ENCODE results near the gene MTSS2. TPM values are rescaled to one million over a fixed set of nuclear protein-coding genes. Genes with fewer than 3 reads are reported as not detected.

The MTSS2 gene
- total and polyA plus RNA-seq, 4 donors, result 33.8 to 345 (median 169) TPM

DNA sequence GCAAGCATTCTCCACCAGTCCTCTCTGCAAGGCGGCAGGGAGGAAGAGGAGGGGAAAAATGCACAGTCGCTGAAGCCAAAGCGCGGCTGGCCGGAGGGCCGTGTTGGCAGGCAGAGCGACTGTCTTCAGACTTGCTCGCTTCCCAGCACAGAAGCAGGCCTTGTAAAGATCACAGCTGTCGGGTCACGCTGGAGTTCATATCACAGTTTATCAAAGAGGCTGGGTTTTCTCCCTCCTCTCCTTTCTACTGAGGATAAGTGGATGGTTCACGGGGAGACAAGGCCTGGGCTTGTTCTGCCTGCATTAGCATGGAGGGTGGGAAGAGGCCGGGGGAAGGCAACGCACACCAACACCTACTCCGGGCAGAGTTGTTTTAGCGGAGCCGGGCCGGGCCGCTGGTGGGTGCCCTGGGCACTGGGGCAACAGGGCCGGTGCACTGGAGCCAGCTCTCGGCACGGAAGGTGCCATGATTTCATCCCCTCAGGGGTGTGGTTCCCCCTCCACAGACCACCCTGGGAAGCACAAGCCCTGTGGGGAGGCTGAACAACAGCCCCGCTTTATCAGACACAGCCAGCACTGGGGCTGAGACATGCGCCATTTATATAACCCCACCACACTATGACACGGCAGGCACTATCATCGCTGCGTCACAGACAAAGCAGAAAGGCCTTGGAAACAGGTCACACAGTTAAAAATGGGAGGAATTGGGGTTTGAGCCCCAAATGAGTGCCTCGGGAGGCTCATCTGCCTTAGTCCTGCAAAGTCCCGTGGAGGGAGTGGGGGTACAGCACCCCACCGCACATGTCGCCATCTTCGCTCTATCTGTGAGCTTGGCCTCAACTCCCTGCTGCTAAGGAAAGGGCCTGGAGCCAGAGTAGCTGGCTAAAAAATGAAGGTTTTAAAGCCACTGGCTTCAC, 40.3 kb upstream of the MTSS2 start:
- peak overlapping the region; percentile 97 for H3K27ac ChIP-seq (ENCODE audit: low read depth, low read length)
- H3K27me3 ChIP-seq (ENCODE audit: control insufficient read depth, insufficient read depth, low read length), result no peaks in the 10 kb centered on the region
- peak in 2 of 6 donors; percentile 86 to 92 for DNase-seq (ENCODE audit: low read depth in 4 of 6, low spot score in 6 of 6)
- H3K4me1 ChIP-seq (ENCODE audit: control insufficient read depth, insufficient read depth, low read length), result peaks cover 79% of the 10 kb centered on the region
- H3K4me3 ChIP-seq (ENCODE audit: low read depth, low read length), result peak overlapping the region; percentile 12
- no peaks in the 10 kb centered on the region for H3K9me3 ChIP-seq (ENCODE audit: control insufficient read depth, insufficient read depth, low read length)
- peaks cover 69% of the 10 kb centered on the region for H3K36me3 ChIP-seq (ENCODE audit: control insufficient read depth, insufficient read depth, low read length)
- 17% methylated on average over 19 of the region's 31 CpGs for WGBS (ENCODE audit: insufficient coverage)

GRCh38 chr16:70725024-70725911, 39.4 kb upstream of the MTSS2 start:
- peak overlapping the region; percentile 12 for H3K4me3 ChIP-seq (ENCODE audit: low read depth, low read length)
- H3K27ac ChIP-seq (ENCODE audit: low read depth, low read length), result peak overlapping the region; percentile 97
- WGBS (ENCODE audit: insufficient coverage), result 32% methylated on average over 15 of the region's 22 CpGs
- no peaks in the 10 kb centered on the region for H3K27me3 ChIP-seq (ENCODE audit: control insufficient read depth, insufficient read depth, low read length)
- H3K36me3 ChIP-seq (ENCODE audit: control insufficient read depth, insufficient read depth, low read length), result peaks cover 66% of the 10 kb centered on the region
- H3K4me1 ChIP-seq (ENCODE audit: control insufficient read depth, insufficient read depth, low read length), result peaks cover 70% of the 10 kb centered on the region
- peak in 1 of 6 donors; percentile 60 for DNase-seq (ENCODE audit: low read depth in 4 of 6, low spot score in 6 of 6)
- no peaks in the 10 kb centered on the region for H3K9me3 ChIP-seq (ENCODE audit: control insufficient read depth, insufficient read depth, low read length)

GRCh38 chr16:70724146-70725023, 38.5 kb upstream of the MTSS2 start:
- no peak overlapping the region for H3K4me3 ChIP-seq (ENCODE audit: low read depth, low read length)
- no peaks in the 10 kb centered on the region for H3K27me3 ChIP-seq (ENCODE audit: control insufficient read depth, insufficient read depth, low read length)
- WGBS (ENCODE audit: insufficient coverage), result 93% methylated on average over 10 of the region's 15 CpGs
- no peak for DNase-seq (ENCODE audit: low read depth in 4 of 6, low spot score in 6 of 6)
- peaks cover 3% of the 10 kb centered on the region for H3K9me3 ChIP-seq (ENCODE audit: control insufficient read depth, insufficient read depth, low read length)
- H3K36me3 ChIP-seq (ENCODE audit: control insufficient read depth, insufficient read depth, low read length), result peaks cover 63% of the 10 kb centered on the region
- H3K27ac ChIP-seq (ENCODE audit: low read depth, low read length), result peak overlapping the region; percentile 97
- H3K4me1 ChIP-seq (ENCODE audit: control insufficient read depth, insufficient read depth, low read length), result peaks cover 62% of the 10 kb centered on the region

GRCh38 chr16:70723740-70724145, 37.9 kb upstream of the MTSS2 start:
- Histone ChIP-seq H3K4me1 (ENCODE audit: control insufficient read depth, insufficient read depth, low read length) (peaks cover 60% of the 10 kb centered on the region), H3K9me3 (ENCODE audit: control insufficient read depth, insufficient read depth, low read length) (peaks cover 3% of the 10 kb centered on the region), H3K36me3 (ENCODE audit: control insufficient read depth, insufficient read depth, low read length) (peaks cover 56% of the 10 kb centered on the region), H3K27ac (ENCODE audit: low read depth, low read length) (peak overlapping the region; percentile 97), H3K4me3 (ENCODE audit: low read depth, low read length) (no peak overlapping the region), H3K27me3 (ENCODE audit: control insufficient read depth, insufficient read depth, low read length) (no peaks in the 10 kb centered on the region)
- no peak for DNase-seq (ENCODE audit: low read depth in 4 of 6, low spot score in 6 of 6)
- 93% methylated on average over 1 of the region's 6 CpGs for WGBS (ENCODE audit: insufficient coverage)

DNA sequence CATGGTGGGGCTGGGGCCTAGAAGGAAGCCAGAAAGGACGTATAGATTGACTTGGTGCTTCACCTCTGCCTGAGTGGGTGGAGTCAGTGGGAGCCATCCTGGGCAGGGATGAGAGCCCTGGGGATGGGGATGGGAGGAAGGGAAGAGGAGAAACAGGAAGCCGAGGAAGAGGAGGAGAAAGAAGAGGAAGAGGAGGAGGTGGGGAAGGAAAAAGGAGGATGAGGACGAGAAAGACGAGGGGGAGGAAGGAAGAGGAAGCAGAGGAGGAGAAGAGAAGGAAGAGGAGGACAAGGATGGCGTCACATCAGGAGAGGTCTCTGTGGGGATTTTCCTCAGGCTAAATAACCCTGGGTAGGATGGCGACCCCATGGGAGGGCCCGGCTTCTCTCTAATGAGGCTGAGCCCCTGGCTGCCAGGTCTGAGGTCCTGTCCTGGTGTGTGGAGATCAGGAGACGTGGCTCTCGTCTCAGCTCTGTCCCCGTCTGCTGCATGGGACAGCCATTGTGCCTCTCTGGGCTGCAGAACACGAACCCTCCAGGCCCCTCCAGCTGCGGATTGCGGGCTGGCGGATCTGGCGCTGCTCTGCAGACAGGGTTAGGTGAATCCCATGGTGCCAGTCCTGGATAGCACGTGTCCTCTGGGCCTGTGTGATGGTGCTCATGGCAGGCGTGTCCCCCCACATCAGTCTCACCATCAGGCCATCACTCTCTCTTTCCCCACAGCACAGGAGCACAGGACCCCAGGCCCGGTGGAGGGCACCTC, 35.5 kb upstream of the MTSS2 start:
- DNase-seq (ENCODE audit: low read depth in 4 of 6, low spot score in 6 of 6), result no peak

GRCh38 chr16:70720425-70721201, 34.8 kb upstream of the MTSS2 start:
- no peak overlapping the region for H3K27ac ChIP-seq (ENCODE audit: low read depth, low read length)
- H3K4me3 ChIP-seq (ENCODE audit: low read depth, low read length), result no peak overlapping the region
- H3K4me1 ChIP-seq (ENCODE audit: control insufficient read depth, insufficient read depth, low read length), result peaks cover 58% of the 10 kb centered on the region
- WGBS (ENCODE audit: insufficient coverage), result 94% methylated on average over 18 of the region's 18 CpGs
- DNase-seq (ENCODE audit: low read depth in 4 of 6, low spot score in 6 of 6), result no peak
- H3K36me3 ChIP-seq (ENCODE audit: control insufficient read depth, insufficient read depth, low read length), result peaks cover 47% of the 10 kb centered on the region
- H3K9me3 ChIP-seq (ENCODE audit: control insufficient read depth, insufficient read depth, low read length), result peaks cover 3% of the 10 kb centered on the region
- H3K27me3 ChIP-seq (ENCODE audit: control insufficient read depth, insufficient read depth, low read length), result no peaks in the 10 kb centered on the region

More for the DNA sequence above, 35.5 kb upstream of the MTSS2 start:
- Histone ChIP-seq H3K4me3 (ENCODE audit: low read depth, low read length) (no peak overlapping the region), H3K27me3 (ENCODE audit: control insufficient read depth, insufficient read depth, low read length) (no peaks in the 10 kb centered on the region), H3K27ac (ENCODE audit: low read depth, low read length) (no peak overlapping the region), H3K9me3 (ENCODE audit: control insufficient read depth, insufficient read depth, low read length) (peaks cover 3% of the 10 kb centered on the region), H3K36me3 (ENCODE audit: control insufficient read depth, insufficient read depth, low read length) (peaks cover 50% of the 10 kb centered on the region), H3K4me1 (ENCODE audit: control insufficient read depth, insufficient read depth, low read length) (peaks cover 58% of the 10 kb centered on the region)
- 93% methylated on average over 17 of the region's 18 CpGs for WGBS (ENCODE audit: insufficient coverage)

DNA sequence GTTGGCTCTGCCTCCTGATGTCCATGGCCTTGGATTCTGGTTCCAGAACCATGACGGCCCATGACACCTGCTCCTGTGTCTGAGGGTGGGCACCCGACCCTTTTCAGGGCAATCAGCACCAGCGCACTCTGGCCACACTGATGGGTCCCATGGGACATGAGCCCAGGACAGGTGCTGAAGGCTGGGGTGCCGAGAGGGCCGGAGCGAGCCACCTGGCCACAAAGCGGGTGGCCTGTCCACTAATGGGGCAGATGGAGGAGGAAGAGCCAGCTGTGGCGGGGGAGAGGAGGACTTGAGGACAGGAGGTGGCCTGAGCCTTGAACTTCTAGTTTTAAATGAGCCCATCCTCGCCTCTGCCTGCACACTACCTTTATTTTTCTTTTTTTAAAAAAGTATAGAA, 31.2 kb upstream of the MTSS2 start:
- no peak overlapping the region for H3K4me3 ChIP-seq (ENCODE audit: low read depth, low read length)
- 90% methylated on average over 4 of the region's 9 CpGs for WGBS (ENCODE audit: insufficient coverage)
- DNase-seq (ENCODE audit: low read depth in 4 of 6, low spot score in 6 of 6), result no peak
- H3K9me3 ChIP-seq (ENCODE audit: control insufficient read depth, insufficient read depth, low read length), result peaks cover 3% of the 10 kb centered on the region
- H3K27ac ChIP-seq (ENCODE audit: low read depth, low read length), result peak overlapping the region; percentile 91
- peaks cover 67% of the 10 kb centered on the region for H3K4me1 ChIP-seq (ENCODE audit: control insufficient read depth, insufficient read depth, low read length)
- H3K27me3 ChIP-seq (ENCODE audit: control insufficient read depth, insufficient read depth, low read length), result no peaks in the 10 kb centered on the region
- H3K36me3 ChIP-seq (ENCODE audit: control insufficient read depth, insufficient read depth, low read length), result peaks cover 29% of the 10 kb centered on the region

DNA sequence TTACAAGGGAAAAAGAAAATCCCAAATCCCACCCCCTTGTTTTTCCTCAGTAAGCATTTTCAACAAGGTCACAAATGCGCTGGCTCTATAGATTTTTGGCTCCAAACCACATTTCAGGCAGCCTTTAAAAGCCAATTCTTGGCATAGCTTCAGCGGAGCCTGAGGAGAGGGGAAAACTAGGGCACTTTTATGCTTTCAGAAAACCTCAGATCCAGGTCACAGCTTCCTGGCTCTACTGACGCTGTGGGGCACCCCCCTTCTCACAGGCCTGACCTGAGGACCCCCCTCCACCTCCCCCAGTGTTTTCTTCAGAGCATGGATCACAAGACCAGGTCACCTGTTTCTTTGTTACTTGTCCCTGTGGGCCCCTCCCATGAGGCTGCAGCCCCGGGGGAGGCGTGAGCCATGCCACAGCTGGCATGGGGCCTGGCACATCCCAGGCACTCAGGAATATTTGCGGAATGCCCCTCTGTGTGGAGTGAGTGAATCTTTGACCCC, 30.1 kb upstream of the MTSS2 start:
- DNase-seq (ENCODE audit: low read depth in 4 of 6, low spot score in 6 of 6), result peak in 3 of 6 donors; percentile 66 to 93 (median 91)
- peaks cover 3% of the 10 kb centered on the region for H3K9me3 ChIP-seq (ENCODE audit: control insufficient read depth, insufficient read depth, low read length)
- peak overlapping the region; percentile 91 for H3K27ac ChIP-seq (ENCODE audit: low read depth, low read length)
- 17% methylated on average over 2 of the region's 6 CpGs for WGBS (ENCODE audit: insufficient coverage)
- no peak overlapping the region for H3K4me3 ChIP-seq (ENCODE audit: low read depth, low read length)
- peaks cover 21% of the 10 kb centered on the region for H3K36me3 ChIP-seq (ENCODE audit: control insufficient read depth, insufficient read depth, low read length)
- no peaks in the 10 kb centered on the region for H3K27me3 ChIP-seq (ENCODE audit: control insufficient read depth, insufficient read depth, low read length)
- H3K4me1 ChIP-seq (ENCODE audit: control insufficient read depth, insufficient read depth, low read length), result peaks cover 78% of the 10 kb centered on the region

Data from spinal cord (tissue), 10 donors.